Liver (tissue), 3 donors: ENCODE data around the gene RRAGC.

Experiments used
- CTCF ChIP-seq: fragments of 150-350 bp; IDR thresholded peaks from 2 replicates; pipeline ENCODE4 v1.5.1; 2017; ENCODE audit warnings: improper control_type of control experiment, low read depth, low read length; ENCODE audit not compliant: missing input control
- GABPA ChIP-seq, 2 donors: IDR thresholded peaks in 1 of 2; conservative IDR thresholded peaks in 1 of 2; 2 replicates each; pipeline ENCODE4 v1.6.1; 2016; ENCODE audit warnings: antibody characterized with exemption in 2 of 2, mild to moderate bottlenecking in 1 of 2, moderate library complexity in 1 of 2
- REST ChIP-seq: IDR thresholded peaks from 2 replicates; pipeline ENCODE4 v1.6.1; 2016; ENCODE audit warnings: antibody characterized with exemption, mild to moderate bottlenecking
- TAF1 ChIP-seq: conservative IDR thresholded peaks from 2 replicates; pipeline ENCODE4 v1.6.1; 2016; ENCODE audit warnings: antibody characterized with exemption, mild to moderate bottlenecking
- donor health status: healthy.
- donor health status: healthy.

- TF ChIP-seq CTCF (no peak), TAF1 (no peak), GABPA (IDR thresholded peaks at IDR 0.05 in 1 of 2, conservative IDR thresholded peaks at IDR 0.05 in 1 of 2) (no peak), REST (no peak)
Measured at GRCh38 chr1:38840281-38840680, 19.3 kb downstream of the RRAGC start.
